ENCODE results near the gene KRT84. TPM values are rescaled to one million over a fixed set of nuclear protein-coding genes. Genes with fewer than 3 reads are reported as not detected.

The KRT84 gene
- total RNA-seq, 2 experiments from 2014 or later: not detected

GRCh38 chr12:52418576-52419110 lies 33.2 kb upstream of the KRT84 start:
- Histone ChIP-seq H3K4me2 (ENCODE audit: low read length) (no peak overlapping the region), H3K79me2 (ENCODE audit: insufficient read depth, low read depth, low read length) (no peaks in the 10 kb centered on the region), H4K20me1 (ENCODE audit: insufficient read depth, low read length) (no peaks in the 10 kb centered on the region), H2AFZ (ENCODE audit: low read length) (no peak overlapping the region), H3K9me3 (ENCODE audit: low read length) (no peaks in the 10 kb centered on the region), H3K9me2 (ENCODE audit: insufficient read depth, low read length) (no peaks in the 10 kb centered on the region), H3K27ac (ENCODE audit: low read depth, low read length, poor library complexity, severe bottlenecking) (no peak overlapping the region), H3K4me3 (ENCODE audit: low read depth, low read length, poor library complexity, severe bottlenecking) (no peak overlapping the region), H3K4me1 (ENCODE audit: insufficient read depth, low read length, poor library complexity, severe bottlenecking) (no peaks in the 10 kb centered on the region), H3K36me3 (ENCODE audit: insufficient read depth, low read length) (no peaks in the 10 kb centered on the region)
- intact Hi-C loops (cut with micrococcal nuclease; ENCODE audit: unreplicated experiment): no loop called here
- CTCF ChIA-PET (ENCODE audit: unreplicated experiment): no interaction called here
- TF ChIP-seq CTCF (conservative IDR thresholded peaks at IDR 0.05; ENCODE audit: low read length): no peak
- TF ChIP-seq EZH2phosphoT487 (IDR thresholded peaks at IDR 0.05; ENCODE audit: borderline replicate concordance, low read depth, low read length): no peak
- no peak for DNase-seq (ENCODE audit: low spot score)
- POLR2A ChIA-PET: no interaction called here
- BruUV-seq (replicated peaks): no TSS peak

GRCh38 chr12:52417740-52418139 lies 32.3 kb upstream of the KRT84 start:
- no peaks in the 10 kb centered on the region for H3K79me2 ChIP-seq (ENCODE audit: insufficient read depth, low read depth, low read length)
- no TSS peak for BruUV-seq (replicated peaks)
- H2AFZ ChIP-seq (ENCODE audit: low read length): no peak overlapping the region
- no peaks in the 10 kb centered on the region for H3K9me2 ChIP-seq (ENCODE audit: insufficient read depth, low read length)
- H3K27ac ChIP-seq (ENCODE audit: low read depth, low read length, poor library complexity, severe bottlenecking): no peak overlapping the region
- intact Hi-C loops (cut with micrococcal nuclease; ENCODE audit: unreplicated experiment): no loop called here
- DNase-seq (ENCODE audit: low spot score): no peak
- no peaks in the 10 kb centered on the region for H3K4me1 ChIP-seq (ENCODE audit: insufficient read depth, low read length, poor library complexity, severe bottlenecking)
- TF ChIP-seq CTCF (conservative IDR thresholded peaks at IDR 0.05; ENCODE audit: low read length) (no peak), EZH2phosphoT487 (IDR thresholded peaks at IDR 0.05; ENCODE audit: borderline replicate concordance, low read depth, low read length) (no peak)
- no peaks in the 10 kb centered on the region for H3K36me3 ChIP-seq (ENCODE audit: insufficient read depth, low read length)
- ChIA-PET CTCF (ENCODE audit: unreplicated experiment) (no interaction called here), POLR2A (interaction anchor here (0.6 kb wide), 1 partner anchor 140 kb away, joined by 3 read pairs; no protein-coding TSS in a partner anchor)
- H3K9me3 ChIP-seq (ENCODE audit: low read length): no peaks in the 10 kb centered on the region
- H3K4me3 ChIP-seq (ENCODE audit: low read depth, low read length, poor library complexity, severe bottlenecking): no peak overlapping the region
- H3K4me2 ChIP-seq (ENCODE audit: low read length): no peak overlapping the region
- no peaks in the 10 kb centered on the region for H4K20me1 ChIP-seq (ENCODE audit: insufficient read depth, low read length)

DNA sequence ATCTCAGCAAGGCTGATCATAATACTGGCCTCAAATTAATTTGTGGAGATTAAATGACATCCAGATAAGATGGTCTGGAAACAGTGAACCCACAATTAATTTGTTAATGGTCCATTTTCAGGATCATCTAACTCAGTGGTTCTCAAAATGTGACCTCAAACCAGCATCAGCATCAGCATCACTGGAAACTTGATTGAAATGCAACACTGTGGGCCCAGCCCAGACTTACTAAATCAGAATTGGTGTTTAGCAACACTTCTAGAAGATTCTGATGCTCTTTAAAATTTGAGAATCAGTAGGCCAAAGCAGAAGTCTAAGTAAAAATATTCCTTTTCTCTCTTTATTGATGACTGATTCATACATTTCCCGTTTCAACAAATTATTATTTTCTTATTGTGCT lies 31.3 kb upstream of the KRT84 start:
- ChIA-PET POLR2A (no interaction called here), CTCF (ENCODE audit: unreplicated experiment) (no interaction called here)

More for the DNA sequence above, 31.3 kb upstream of the KRT84 start:
- Histone ChIP-seq H3K4me1 (ENCODE audit: insufficient read depth, low read length, poor library complexity, severe bottlenecking) (no peaks in the 10 kb centered on the region), H3K79me2 (ENCODE audit: insufficient read depth, low read depth, low read length) (no peaks in the 10 kb centered on the region), H3K4me2 (ENCODE audit: low read length) (no peak overlapping the region), H3K9me2 (ENCODE audit: insufficient read depth, low read length) (no peaks in the 10 kb centered on the region), H3K36me3 (ENCODE audit: insufficient read depth, low read length) (no peaks in the 10 kb centered on the region), H3K27ac (ENCODE audit: low read depth, low read length, poor library complexity, severe bottlenecking) (no peak overlapping the region), H4K20me1 (ENCODE audit: insufficient read depth, low read length) (no peaks in the 10 kb centered on the region), H3K4me3 (ENCODE audit: low read depth, low read length, poor library complexity, severe bottlenecking) (no peak overlapping the region), H3K9me3 (ENCODE audit: low read length) (no peaks in the 10 kb centered on the region), H2AFZ (ENCODE audit: low read length) (no peak overlapping the region)
- DNase-seq (ENCODE audit: low spot score): no peak
- no TSS peak for BruUV-seq (replicated peaks)
- TF ChIP-seq EZH2phosphoT487 (IDR thresholded peaks at IDR 0.05; ENCODE audit: borderline replicate concordance, low read depth, low read length) (no peak), CTCF (conservative IDR thresholded peaks at IDR 0.05; ENCODE audit: low read length) (no peak)
- intact Hi-C loops (cut with micrococcal nuclease; ENCODE audit: unreplicated experiment): no loop called here
